ENCODE data around the gene PTPRF.
"Not testable (repeated sequence)": the region's sequence is repeated elsewhere in the genome, so short reads cannot be mapped to it uniquely, and the experiment has no call there.

PTPRF gene

DNA sequence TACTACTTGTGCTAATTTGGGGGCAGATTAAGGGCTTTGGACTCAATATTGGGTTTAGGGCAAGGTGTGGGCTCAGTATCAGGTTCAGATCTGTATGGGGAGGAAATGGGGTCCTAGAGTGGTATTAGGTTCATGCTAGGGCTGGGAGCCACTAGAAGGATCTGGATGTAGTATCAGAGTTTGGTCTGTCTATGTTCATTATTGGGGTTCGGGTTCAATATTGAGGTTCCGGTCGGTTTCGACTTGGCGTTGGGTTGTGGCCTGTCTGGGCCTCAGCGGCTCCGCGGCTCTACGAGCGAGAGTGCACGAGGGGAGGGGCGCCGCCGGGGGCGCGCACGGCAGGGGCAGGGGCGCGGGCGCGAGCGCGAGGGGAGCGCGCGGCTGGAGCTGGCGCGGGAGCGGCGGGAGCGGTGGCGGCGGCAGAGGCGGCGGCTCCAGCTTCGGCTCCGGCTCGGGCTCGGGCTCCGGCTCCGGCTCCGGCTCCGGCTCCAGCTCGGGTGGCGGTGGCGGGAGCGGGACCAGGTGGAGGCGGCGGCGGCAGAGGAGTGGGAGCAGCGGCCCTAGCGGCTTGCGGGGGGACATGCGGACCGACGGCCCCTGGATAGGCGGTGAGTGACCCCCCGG is at the start of gene PTPRF:
PTPRF (plus strand) TSS at position 401 of the 624 bp plus-strand sequence. CDS start 14,193 bp downstream, outside the sequence.
- peak; percentile 68 for DNase-seq (ENCODE audit: low spot score)

DNA sequence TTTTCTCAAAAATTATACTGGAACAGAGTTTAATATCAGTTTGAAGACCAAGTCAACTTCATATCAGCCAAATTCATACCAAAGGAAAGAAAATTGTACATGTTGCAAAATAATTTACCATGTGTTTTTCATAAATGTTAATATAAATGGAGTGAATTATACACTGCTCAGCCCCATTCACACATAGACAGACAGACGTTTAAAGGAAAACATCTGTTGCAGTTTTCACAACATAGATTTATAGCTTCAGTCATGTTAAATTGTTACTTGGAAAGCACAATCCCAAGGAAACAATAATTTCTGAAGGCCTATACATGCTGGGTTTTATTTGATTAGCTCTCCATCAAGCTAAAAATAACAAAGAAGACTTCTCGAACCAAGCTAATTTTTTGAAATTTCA is 49.2 kb upstream of the PTPRF start:
- no peak for DNase-seq (ENCODE audit: low spot score)

- no peak for DNase-seq (ENCODE audit: low spot score)
Observed at GRCh38 chr1:43482215-43482614, 48.5 kb upstream of the PTPRF start.

DNA sequence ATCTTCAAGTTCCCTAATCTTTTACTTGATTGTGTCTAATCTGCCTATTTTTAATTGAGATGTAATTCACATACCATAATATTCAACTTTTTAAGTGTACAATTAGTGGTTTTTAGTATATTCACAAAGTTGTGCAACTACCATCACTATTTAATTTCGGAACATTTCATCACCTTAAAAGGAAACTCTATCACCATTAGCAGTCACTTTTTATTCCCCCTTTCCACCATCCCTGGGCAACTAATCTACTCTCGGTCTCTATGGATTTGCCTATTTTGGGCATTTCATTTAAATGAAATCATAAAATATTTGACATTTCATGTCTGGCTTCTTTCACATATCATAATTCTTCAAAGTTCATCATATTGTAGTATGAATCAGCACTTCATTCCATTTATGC is 46.3 kb upstream of the PTPRF start:
- no peak for DNase-seq (ENCODE audit: low spot score)

DNA sequence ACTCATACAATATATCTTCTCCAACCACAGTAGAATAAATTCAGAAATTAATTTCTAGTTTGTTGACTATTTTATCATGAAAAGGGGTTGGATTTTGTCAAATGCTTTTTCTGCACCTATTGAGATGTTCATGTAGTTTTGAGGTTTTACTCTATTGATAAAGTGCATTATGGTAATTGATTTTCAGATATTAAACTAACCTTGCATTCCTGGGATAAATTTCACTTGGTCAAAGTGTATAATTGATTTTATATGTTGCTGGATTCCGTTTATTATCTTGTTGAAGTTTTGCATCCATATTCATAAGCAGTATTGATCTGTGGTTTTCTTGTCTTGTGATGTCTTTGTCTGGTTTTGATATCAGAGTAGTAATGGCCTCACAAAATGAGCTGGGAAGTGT is 42.5 kb upstream of the PTPRF start:
- DNase-seq (ENCODE audit: low spot score): no peak

DNA sequence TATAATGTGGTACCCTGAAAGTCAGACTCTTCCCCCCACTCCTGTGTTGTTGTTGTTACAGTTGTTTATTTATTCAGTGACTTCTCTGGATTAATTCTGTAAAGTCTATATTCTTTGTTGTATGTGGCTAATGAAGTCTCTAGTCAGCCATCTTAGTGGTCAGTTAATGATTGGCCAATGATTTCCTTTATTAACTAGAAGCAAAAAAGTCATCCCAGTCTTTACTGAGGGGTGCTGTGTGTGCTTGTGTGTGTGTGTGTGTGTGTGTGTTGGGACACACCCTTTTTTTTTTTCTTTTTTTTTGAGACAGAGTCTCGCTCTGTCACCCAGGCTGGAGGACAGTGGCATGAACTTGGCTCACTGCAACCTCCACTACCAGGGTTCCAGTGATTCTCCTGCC is 39.6 kb upstream of the PTPRF start:
- DNase-seq (ENCODE audit: low spot score): no peak

- no peak for DNase-seq (ENCODE audit: low spot score)
Observed at GRCh38 chr1:43492826-43493225, 37.9 kb upstream of the PTPRF start.

DNA sequence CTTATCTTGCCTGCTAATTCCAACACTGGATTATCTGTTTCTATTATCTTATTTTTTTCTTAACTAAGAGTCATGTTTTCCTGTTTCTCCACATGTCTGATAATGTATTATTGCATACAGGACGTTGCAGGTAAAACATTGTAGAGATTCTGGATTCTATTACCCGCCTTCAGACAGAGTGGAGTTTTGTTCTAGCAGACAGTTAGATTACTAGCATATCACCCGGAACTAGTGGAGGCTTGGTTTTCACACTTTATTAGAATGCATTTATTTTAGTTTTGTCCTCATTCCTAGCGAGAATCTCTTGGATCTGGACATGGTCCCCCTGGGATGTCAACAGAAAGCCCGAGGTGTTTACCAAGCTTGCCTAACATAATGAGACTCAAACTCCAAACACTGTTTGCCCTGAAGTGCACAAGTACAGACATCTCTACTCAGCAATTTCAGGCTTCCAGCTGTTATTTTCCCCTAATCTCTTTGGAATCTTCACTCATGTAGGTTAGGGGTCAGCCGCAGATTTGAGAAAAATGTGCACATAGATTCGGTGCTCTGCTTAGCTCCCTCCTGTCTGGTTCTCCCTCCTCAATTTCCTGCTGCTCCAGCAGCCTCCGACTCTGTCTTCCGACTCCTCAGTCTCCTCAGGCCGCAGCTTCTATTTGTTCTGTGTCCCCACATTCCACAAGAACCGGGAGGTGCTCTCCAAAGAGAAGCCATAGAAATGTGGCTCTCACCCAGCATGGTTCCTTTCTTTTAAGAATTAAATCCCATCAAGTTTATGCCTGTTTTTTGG is 36.8 kb upstream of the PTPRF start:
- DNase-seq (ENCODE audit: low spot score): no peak

GRCh38 chr1:43495204-43495603 is 35.5 kb upstream of the PTPRF start:
- no peak for DNase-seq (ENCODE audit: low spot score)

GRCh38 chr1:43499898-43500297 is 30.8 kb upstream of the PTPRF start:
- no peak for DNase-seq (ENCODE audit: low spot score)

GRCh38 chr1:43501806-43502205 is 28.9 kb upstream of the PTPRF start:
- not testable (repeated sequence) for DNase-seq (ENCODE audit: low spot score)

- no peak for DNase-seq (ENCODE audit: low spot score)
Observed at GRCh38 chr1:43503534-43503933, 27.1 kb upstream of the PTPRF start.

DNA sequence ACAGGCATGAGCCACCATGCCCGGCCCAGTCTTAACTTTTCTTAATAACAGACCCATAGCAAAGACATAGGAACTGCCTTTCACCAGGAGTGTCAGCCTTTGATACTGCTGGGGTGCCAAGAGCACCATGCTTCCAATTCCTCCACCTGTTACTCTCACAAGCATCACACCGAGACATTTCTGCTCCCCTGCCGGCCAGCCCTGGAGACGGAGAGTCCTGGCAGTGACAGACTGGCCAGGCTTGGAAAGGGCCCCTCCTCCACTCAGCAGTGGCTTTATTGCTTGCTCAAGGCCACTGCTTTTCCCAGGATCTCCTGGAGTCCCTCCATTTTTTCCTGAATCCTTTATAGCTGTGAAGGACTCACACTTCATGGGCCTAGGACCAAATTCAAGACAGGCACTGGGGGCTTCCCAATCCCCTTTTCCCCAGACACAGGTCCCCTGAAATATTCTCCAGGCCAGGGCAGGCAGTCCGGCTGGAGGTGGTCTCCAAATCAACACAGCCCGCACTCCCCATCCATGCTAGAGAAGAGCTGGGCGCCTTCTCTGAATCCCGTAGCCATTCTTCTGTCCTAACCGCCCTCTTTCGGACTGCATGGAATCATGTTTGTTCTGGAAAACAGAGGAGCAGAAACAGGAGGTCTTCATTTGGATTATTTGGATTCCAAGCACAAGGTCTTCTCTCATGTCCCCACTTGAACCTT is 25.5 kb upstream of the PTPRF start:
- no peak for DNase-seq (ENCODE audit: low spot score)

DNA sequence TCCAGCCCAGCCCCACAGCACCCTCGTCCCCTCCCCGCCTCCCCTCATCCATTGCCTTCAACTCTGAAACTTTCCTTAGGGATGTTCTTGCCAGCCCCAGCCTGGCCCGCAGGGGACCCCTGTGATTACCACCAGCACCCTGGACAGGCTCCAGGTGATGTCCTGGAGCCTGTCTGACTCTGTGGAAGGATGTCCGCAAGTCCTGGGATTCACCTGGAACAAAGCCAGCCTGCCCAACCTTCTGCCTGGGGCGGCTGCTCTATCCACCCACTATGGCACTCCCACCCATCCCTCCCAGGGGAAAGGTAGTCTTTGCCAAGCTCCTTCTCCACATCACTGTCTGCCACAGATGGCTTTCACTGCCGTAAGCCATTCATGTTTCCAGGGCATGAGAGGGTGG is 24.4 kb upstream of the PTPRF start:
- DNase-seq (ENCODE audit: low spot score): no peak

DNA sequence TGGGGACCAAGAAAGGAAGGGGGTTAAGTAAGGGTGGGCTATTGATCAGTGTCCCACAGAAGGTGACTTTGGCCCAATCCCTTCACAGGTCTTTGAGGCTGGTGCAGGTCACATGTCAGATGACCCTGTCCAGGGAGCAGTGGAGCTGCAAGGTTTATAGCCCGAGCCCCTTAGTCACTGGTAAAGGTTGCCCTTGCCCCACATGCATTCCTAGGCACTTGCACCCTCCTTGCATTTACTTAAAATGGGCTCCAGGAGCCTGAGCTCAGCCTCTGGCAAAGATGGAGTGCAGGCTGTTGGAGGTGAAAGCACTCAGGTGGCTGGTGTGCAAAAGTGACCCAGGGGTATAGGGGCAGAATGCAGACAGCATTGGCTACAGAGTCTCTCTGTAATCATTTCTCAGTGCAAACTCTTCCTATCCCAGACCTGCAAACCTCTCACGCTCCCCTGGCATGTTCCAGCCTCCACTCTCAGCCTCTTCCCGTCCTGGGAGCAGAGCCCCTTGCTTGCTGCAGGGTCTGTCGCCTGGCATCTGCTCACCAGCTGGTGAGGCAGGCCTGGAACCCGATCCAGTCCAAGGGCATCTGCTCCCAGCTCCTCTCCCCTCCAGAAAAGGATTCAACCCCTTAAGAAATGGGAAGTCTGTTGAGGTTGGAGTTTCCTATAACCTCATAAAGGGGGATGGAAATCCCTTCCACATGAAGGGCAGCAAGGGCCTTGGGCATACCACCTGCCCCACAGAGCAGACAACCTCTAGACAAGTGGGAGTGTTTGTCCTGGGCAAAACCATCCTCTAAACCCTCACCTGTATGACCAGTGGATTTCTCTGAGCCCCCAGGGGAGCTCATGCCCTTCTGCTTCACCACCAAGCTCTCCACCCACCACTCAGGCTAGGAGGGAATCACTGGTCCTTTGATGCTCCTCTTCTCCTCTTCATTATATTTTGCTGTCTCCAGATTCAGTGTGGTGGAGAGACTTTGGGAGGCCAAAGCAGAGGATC is 23.1 kb upstream of the PTPRF start:
- no peak for DNase-seq (ENCODE audit: low spot score)

GRCh38 chr1:43509007-43509739 is 21.5 kb upstream of the PTPRF start:
- no peak for DNase-seq (ENCODE audit: low spot score)

DNA sequence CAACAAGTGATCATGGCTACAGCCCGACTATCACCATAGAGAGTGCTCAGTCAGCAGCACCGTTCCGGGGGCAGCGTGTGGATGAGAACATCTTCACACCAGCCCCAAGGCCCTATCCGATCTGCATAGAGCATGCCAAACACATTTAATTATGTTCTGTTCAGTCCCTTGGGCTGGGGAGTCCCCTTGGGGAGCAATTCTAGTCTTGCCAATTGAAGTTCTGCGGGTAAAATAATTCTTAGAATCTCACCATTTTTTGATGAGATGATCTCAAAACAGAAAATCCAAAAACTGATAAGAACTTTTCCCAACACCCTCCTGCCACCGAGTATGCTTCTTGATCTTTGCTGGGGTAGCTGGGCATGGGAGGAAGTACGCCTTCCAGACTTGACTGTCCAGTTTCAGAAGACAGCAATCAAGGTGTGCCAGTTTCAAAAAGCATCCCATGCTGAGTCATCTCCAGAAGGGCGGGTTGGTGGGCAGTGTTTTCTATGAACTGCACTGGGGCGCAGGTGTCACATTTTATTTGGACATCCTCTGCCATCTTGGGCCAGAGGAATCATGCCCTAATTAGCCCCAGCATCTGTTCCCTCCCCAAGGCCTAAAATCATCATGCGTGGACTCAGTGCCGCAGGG is 20.8 kb upstream of the PTPRF start:
- DNase-seq (ENCODE audit: low spot score): no peak

DNA sequence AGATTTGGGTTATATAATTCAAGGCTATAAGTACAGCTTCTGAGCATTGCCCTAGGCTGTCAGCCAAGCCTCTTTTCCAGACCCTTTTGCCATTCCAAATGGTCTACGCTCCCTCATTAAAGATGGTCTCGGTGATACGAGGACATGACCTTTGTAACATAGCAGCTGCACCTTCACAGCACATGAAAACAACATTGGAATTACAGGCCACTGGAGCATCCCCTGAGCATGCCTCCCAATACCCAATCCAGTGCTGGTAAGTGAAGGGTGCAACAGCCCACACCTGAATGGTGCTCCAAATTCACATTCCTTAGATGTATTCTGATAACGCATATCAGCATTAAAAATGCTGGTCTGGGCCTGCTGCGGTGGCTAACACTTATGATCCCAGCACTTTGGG is 20.1 kb upstream of the PTPRF start:
- no peak for DNase-seq (ENCODE audit: low spot score)

- DNase-seq (ENCODE audit: low spot score): no peak
Observed at GRCh38 chr1:43511394-43511793, 19.3 kb upstream of the PTPRF start.

DNA sequence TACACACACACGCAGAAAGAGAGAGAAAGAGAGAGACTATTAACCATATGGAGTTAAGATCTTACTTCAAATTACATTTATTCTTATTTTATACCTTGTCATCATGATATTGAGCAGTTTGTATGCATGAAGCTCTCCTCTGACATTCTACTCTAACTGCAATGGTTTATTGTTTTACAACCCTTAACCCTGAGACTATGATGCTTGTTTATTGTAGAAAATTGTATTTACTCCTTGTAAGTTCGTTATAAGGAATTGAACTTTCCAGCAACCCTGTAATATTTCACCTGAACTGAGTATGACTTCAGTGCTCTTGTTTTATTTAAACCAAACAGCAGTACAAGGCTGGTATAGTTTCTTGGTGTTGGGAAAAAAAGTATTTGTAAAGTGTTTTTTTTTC is 18.6 kb upstream of the PTPRF start:
- no peak for DNase-seq (ENCODE audit: low spot score)

GRCh38 chr1:43512681-43513080 is 18.0 kb upstream of the PTPRF start:
- DNase-seq (ENCODE audit: low spot score): no peak

Measured in RKO (cell line).